Midbrain (tissue), 1 donor: ENCODE measurements around the gene MTMR10.

Source experiments
- DNase-seq: peaks from one replicate; lab custom pipeline; 2025; lab: John Stamatoyannopoulos, UW

MTMR10 gene

GRCh38 chr15:30956216-30957124 lies 35.0 kb downstream of the MTMR10 start:
- DNase-seq = no peak

- no peak for DNase-seq
These were observed 36.8 kb downstream of the MTMR10 start for GRCh38 chr15:30954674-30955073.

- DNase-seq = no peak
These were observed 37.6 kb downstream of the MTMR10 start for GRCh38 chr15:30953731-30954378.

GRCh38 chr15:30953183-30953582 lies 38.2 kb downstream of the MTMR10 start:
- no peak for DNase-seq

GRCh38 chr15:30943654-30944335 lies 47.6 kb downstream of the MTMR10 start:
- DNase-seq = peak; percentile 18

DNA sequence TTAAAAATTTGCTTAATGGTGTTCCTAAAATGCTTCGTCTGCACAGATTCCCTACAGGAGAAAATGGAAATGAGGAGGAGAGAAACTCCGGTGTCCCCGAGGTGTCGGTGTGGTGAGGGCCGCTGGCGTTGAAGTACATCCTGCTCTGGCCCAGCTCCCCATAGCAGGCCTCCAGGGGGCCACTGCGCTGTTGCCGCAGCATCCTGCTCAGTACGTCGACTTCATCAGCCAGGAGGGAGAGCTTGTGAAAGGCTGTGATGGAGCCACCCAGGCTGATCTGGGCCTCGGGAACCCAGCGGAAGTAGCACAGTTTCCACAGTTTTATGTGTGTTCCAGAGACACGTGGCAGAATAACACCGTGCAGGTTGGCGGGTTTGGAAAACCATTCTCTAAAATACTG lies 49.9 kb downstream of the MTMR10 start:
- no peak for DNase-seq

- no peak for DNase-seq
These were observed 51.1 kb downstream of the MTMR10 start for GRCh38 chr15:30940359-30940758.

DNA sequence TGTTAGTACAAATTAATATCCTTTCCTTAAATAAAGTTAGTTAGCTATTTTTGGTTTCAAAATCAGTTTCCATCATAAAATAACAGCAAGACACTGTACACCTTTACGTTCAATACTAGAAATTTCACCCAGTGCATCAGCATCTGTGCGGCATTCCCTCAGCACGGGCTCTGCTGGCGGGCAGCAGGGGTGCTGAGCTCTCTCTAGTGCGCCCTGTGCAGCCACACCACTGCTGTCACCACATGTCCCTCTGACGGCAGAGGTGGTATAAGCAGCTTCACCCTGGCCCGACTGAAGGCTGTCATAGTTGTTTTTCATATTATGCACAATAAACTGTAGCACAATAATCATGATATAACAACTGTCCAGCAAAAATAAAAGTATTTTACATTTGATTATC lies 52.3 kb downstream of the MTMR10 start:
- no peak for DNase-seq

DNA sequence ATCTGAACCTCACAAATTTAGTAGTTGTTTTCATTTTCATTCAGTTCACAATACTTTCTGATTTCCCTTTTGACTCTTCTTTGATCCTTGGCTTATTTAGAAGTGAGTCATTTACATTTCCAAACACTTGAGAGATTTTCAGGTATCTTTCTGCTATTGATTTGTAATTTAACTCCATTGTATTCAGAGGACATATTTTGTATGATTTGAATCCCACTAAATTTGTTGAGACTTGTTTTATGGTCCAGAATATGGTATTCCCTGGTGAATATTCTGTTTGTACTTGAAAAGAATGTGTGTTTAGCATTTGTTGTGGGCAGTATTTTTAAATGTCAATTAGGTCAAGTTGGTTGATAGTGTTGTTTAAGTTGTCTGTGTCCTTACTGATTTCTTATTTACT lies 58.1 kb downstream of the MTMR10 start:
- no peak for DNase-seq

DNA sequence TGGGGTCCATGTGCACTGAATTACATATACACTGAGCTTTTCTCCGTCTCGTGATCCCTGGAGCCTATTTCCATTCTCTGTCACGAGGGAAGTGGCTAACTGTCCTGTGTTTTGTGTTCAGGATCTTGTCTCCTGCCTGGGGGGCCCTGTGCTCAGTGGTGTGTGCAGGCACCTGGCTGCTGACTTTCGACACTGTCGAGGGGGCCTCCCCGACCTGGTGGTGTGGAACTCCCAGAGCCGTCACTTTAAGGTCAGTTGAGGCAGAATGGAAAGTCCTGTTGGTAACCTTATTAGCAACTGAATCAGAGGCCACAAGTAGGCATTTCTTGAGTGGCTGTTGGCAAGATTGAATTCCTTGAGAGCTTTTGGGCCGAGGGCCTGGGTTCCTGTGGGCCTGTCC lies 61.0 kb downstream of the MTMR10 start:
- DNase-seq = no peak

DNA sequence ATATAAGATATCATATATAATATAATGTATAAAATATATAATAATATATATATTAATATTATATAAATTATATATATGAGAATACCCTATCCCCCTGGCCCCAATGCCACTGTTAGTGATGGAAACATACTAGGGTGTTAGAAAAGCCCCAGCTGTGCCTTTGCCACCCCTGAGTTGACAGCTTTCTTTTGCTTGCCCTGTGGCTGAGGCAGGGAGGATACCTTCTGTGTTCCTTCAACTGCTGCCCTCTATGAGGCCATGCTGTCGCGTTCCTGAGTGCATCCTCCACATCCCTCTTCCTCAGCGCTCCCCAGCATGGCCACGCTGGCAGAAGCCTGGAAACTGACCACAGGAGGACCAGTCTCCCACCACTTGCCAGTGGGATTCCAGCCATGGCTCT lies 61.4 kb downstream of the MTMR10 start:
- DNase-seq = no peak

GRCh38 chr15:30929064-30929669 lies 62.3 kb downstream of the MTMR10 start:
- DNase-seq = peak; percentile 5

DNA sequence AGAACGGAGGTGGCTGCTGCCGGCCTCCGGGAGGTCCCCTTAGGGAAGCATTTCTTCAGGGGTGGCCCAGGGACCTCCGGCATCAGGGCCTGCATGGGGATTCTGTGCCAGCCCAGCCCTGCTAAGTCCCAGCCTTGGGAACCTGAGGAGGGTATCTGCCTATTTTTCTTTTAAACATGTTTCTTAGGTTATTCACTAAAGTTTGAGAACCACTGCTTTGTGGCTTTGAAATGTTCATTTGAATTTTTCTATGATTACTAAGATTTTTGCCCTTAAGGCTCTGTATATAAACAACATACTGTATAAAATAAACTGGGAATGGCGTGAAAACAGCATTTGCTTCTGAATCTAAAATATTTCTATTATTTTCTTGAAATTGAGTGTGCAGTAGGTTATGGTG lies 63.4 kb downstream of the MTMR10 start:
- DNase-seq = no peak

DNA sequence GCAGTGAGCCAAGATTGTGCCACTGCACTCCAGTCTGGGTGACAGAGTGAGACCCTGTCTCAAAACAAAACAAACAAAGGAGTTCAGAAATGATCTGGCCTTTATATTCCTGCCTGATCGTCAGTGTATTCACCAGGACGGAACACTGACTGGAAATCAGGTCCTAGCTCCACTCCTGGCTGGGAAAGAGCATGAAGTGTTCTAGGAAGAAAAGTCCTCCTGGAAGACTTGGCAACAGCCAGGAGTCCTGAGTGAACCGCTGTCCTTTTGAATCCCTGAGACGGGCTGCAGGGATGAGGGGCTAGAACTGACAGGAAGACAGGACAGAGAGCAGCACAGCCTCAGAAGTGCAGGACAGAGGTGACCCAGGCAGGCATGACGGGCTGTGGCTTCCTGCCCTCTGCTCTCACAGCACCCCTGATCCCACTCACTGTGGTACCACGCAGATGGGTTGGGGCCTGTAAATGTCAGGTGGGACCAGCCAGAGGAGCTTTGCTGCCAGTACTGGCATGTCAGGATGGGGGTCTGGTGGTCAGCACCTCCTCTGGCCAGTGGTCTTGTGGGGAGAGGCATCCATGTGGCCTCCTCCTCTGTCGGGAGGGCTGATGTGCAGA lies 64.2 kb downstream of the MTMR10 start:
- no peak for DNase-seq

- DNase-seq = no peak
These were observed 65.3 kb downstream of the MTMR10 start for GRCh38 chr15:30926161-30926560.

- no peak for DNase-seq
These were observed 65.7 kb downstream of the MTMR10 start for GRCh38 chr15:30925686-30926085.

DNA sequence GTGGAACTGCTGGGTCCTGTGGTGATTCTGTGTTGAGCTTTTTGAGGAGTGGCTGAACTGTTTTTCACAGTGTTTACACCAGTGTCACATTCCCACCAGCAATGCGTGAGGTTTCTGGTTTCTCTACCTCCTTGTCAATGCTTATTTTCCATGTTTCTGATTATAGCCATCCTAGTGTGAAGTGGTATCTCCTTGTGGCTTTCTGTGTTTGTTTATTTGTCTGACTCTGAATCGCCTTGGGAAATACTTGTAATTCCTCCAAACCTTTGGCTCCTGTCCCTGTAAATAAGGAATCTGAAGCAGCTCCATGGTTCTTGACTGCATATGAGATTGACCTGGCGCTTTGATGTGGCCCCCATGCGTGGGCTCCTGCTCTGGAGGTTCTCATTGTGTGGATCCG lies 67.1 kb downstream of the MTMR10 start:
- peak; percentile 25 for DNase-seq

DNA sequence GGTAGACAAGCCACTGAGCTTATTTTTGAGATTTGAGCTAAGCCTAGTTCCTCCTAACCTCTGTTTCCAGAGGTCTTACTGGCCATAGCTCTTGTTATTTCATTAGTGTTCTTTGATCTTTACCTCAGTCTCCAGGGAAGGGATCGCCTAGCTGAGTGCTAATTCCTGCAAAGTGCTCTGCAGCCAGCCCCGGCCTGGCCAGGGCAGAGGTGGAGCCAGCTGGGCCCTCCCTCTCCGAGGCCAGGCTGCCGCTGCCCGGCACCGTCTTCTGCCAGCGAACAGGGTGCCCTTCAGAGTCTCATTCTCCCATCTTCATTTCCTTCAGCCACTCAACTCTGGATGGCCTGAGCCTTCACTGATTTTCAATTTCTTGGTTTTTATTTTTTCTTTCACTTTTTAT lies 68.0 kb downstream of the MTMR10 start:
- DNase-seq = peak; percentile 75

DNA sequence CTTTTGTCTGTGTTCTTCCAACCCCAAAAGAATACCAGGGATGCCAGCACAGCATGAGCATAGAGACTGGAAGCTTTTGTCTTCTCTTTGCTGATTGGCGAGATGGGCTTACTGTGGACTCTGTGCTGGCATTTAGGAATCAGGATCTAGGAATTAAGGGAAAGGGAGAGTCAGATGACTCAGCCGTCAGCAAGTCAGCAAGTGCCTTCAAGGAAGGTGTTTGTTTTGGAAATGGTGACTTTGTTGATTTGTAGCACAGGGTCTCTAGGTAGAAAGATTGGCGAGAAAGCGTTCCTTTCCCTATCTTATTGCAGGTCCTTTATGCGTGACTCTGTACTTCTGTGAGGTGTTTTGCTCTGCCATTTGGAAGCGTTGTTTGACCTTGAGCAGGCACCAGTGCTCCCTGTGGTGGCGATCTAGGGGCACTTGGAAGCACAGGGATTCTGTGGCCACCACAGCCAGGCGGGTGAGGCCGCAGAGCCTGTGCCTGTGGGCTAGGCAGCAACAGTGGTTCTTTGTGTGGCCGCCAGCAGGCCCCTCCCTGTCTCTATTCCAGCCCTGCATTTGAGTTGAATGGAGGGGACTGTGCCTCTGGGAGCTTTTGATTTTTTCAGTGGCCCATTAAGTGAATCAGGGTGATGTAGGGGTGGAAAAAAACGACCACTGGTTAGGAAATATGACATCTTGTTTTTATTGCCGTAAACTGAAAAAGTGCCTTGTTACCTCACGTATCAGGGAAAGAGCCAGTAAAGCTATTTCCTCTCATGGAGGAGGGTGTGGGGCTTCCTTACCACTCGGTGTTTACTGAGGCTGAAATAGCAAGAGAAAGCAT lies 68.7 kb downstream of the MTMR10 start:
- peak; percentile 89 for DNase-seq

GRCh38 chr15:30921781-30922479 lies 69.5 kb downstream of the MTMR10 start:
- peak; percentile 79 for DNase-seq
